Mammary epithelial cell (primary cell): Measurements from ENCODE around the gene GALNS.
"Not testable (repeated sequence)": the region's sequence is repeated elsewhere in the genome, so short reads cannot be mapped to it uniquely, and the experiment has no call there.

ENCODE experiments used
- EZH2 ChIP-seq: IDR thresholded peaks from 2 replicates; pipeline ENCODE4 v1.6.1; 2012; ENCODE audit warnings: low read length, inconsistent platforms, borderline replicate concordance
- TF ChIP-seq, protein P1 (sequence below), 2 donors: IDR thresholded peaks in 1 of 2; conservative IDR thresholded peaks in 1 of 2; 2 replicates each; pipeline ENCODE4 v1.5.1; 2011 to 2012; ENCODE audit warnings: inconsistent platforms in 2 of 2, low read length in 2 of 2, mild to moderate bottlenecking in 2 of 2, control low read depth in 1 of 2, low read depth in 1 of 2; ENCODE audit not compliant: insufficient read depth in 1 of 2; ENCODE audit errors: extremely low read depth in 1 of 2

DNA sequence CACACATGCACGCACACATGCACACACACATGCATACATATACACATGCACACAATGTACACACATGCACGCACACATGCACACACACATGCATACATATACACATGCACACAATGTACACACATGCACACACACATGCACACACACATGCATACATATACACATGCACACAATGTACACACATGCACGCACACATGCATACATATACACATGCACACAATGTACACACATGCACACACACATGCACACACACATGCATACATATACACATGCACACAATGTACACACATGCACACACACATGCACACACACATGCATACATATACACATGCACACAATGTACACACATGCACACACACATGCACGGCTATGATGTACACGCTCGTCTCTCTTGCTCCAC is 37.5 kb upstream of the GALNS start:
- TF ChIP-seq, protein P1, sequence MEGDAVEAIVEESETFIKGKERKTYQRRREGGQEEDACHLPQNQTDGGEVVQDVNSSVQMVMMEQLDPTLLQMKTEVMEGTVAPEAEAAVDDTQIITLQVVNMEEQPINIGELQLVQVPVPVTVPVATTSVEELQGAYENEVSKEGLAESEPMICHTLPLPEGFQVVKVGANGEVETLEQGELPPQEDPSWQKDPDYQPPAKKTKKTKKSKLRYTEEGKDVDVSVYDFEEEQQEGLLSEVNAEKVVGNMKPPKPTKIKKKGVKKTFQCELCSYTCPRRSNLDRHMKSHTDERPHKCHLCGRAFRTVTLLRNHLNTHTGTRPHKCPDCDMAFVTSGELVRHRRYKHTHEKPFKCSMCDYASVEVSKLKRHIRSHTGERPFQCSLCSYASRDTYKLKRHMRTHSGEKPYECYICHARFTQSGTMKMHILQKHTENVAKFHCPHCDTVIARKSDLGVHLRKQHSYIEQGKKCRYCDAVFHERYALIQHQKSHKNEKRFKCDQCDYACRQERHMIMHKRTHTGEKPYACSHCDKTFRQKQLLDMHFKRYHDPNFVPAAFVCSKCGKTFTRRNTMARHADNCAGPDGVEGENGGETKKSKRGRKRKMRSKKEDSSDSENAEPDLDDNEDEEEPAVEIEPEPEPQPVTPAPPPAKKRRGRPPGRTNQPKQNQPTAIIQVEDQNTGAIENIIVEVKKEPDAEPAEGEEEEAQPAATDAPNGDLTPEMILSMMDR (conservative IDR thresholded peaks at IDR 0.05 in 1 of 2, IDR thresholded peaks at IDR 0.05 in 1 of 2; ENCODE audit: extremely low read depth in 1 of 2, insufficient read depth in 1 of 2, low read depth in 1 of 2, low read length in 2 of 2): not testable (repeated sequence)
- TF ChIP-seq EZH2: not testable (repeated sequence)
